Measurements from ENCODE around the gene RNF121. TPM values are rescaled to one million over a fixed set of nuclear protein-coding genes. Genes with fewer than 3 reads are reported as not detected.

Gene RNF121
- total and polyA plus RNA-seq, 2 of the 4 experiments (the other 2 are of a cell fraction), result 43.4 to 88.7 TPM

DNA sequence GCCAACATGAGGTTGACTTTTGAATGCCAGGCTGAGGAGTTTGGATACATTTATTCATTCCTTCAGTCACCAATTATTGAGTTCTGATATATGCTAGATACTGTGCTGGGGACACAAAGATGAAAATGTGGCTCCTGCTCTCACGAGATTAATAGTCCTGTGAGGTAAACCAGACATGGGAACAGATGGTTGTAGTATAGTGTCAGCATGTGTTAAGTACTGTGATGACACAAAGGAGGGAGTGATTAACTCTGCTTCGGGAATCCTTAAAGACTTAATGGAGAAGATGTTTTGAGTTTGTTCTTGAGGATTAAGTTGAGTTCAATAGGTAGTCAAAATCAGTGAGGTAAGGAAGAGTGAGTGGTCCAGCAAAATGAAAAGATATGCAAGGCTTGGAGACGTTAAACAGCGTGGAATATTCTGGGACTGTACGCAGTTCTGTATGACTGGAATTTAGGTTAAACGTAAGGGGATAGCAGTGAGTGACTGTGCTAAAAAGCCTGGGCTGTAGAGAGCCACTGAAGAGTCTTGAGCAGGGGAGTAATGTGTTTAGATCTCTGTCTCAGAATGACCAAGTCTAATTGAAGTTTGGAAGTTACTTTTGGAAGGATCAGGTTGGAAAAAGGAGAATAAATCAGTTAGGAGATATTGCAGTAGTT is 11.8 kb downstream of the RNF121 start:
- Histone ChIP-seq H3K9me3 (ENCODE audit: control insufficient read depth, insufficient read depth, low read length) (no peaks in the 10 kb centered on the region), H3K27me3 (ENCODE audit: control insufficient read depth, insufficient read depth, low read length) (no peaks in the 10 kb centered on the region), H3K4me3 (ENCODE audit: insufficient read depth, low read depth, low read length) (no peak overlapping the region), H3K23ac (ENCODE audit: low read depth, low read length) (no peak overlapping the region), H2AK9ac (replicated peaks; ENCODE audit: low read depth, low read length, poor library complexity) (no peak overlapping the region), H3K9ac (ENCODE audit: low read depth, low read length) (no peak overlapping the region), H2BK5ac (ENCODE audit: low read depth, low read length, poor library complexity, severe bottlenecking) (no peak overlapping the region), H2BK20ac (ENCODE audit: low read depth, low read length) (no peak overlapping the region), H4K20me1 (ENCODE audit: insufficient read depth, low read length) (peaks cover 42% of the 10 kb centered on the region; the same call in 1 of the 2 replicates), H3K56ac (ENCODE audit: extremely low read depth, insufficient read depth, low read length) (no peak overlapping the region), H4K5ac (ENCODE audit: low read depth, low read length) (no peak overlapping the region), H3K79me1 (ENCODE audit: low read depth in 1 of 2, low read length in 2 of 2) (peaks cover 42 to 65% of the 10 kb centered on the region in 2 experiments), H3K4me2 (ENCODE audit: low read depth, low read length) (no peak overlapping the region), H2AFZ (replicated peaks; ENCODE audit: low read length, poor library complexity) (no peak overlapping the region), H3K9me1 (ENCODE audit: insufficient read depth, low read length) (peaks cover 5% of the 10 kb centered on the region), H3K27ac (ENCODE audit: insufficient read depth, low read length) (no peak overlapping the region), H3K36me3 (ENCODE audit: control insufficient read depth, insufficient read depth, low read length) (no peaks in the 10 kb centered on the region), H3K4me1 (ENCODE audit: control insufficient read depth, insufficient read depth, low read length) (peaks cover 2% of the 10 kb centered on the region), H2BK15ac (ENCODE audit: low read depth, low read length) (no peak overlapping the region), H3K18ac (ENCODE audit: low read depth, low read length) (no peak overlapping the region), H3K14ac (replicated peaks; ENCODE audit: low read depth, low read length) (no peak overlapping the region), H3K4ac (ENCODE audit: low read depth, low read length) (no peak overlapping the region), H2BK120ac (ENCODE audit: low read depth, low read length) (no peak overlapping the region), H2AK5ac (ENCODE audit: low read depth, low read length) (no peak overlapping the region), H4K8ac (ENCODE audit: low read depth in 2 of 2, low read length in 2 of 2) (no peak overlapping the region), H4K91ac (ENCODE audit: insufficient read depth, low read depth, low read length) (no peak overlapping the region)
- in situ Hi-C loops (cut with MboI; ENCODE audit: low sequenced_read_pairs) (no loop called here), intact Hi-C loops (cut with micrococcal nuclease) (no loop called here), dilution Hi-C loops (cut with HindIII; ENCODE audit: low sequenced_read_pairs, unreplicated experiment) (no loop called here)
- BruUV-seq (replicated peaks), result no TSS peak
- POLR2A ChIA-PET (ENCODE audit: unreplicated experiment), result no interaction called here
- ATAC-seq (ENCODE audit: low read depth), result no peak
- TF ChIP-seq MAFK (IDR thresholded peaks at IDR 0.05; ENCODE audit: low read depth, low read length) (no peak), RAD21 (IDR thresholded peaks at IDR 0.05; ENCODE audit: low read length) (no peak), MAZ (IDR thresholded peaks at IDR 0.05; ENCODE audit: borderline replicate concordance, low read depth, low read length) (no peak), SMC3 (IDR thresholded peaks at IDR 0.05; ENCODE audit: low read depth, low read length) (no peak), RCOR1 (IDR thresholded peaks at IDR 0.05; ENCODE audit: insufficient replicate concordance, low read length) (no peak), POLR2A (IDR thresholded peaks at IDR 0.05; ENCODE audit: low read depth, low read length) (no peak), RFX5 (IDR thresholded peaks at IDR 0.05; ENCODE audit: low read depth, low read length) (no peak), BHLHE40 (IDR thresholded peaks at IDR 0.05; ENCODE audit: low read depth, low read length) (no peak), CHD1 (IDR thresholded peaks at IDR 0.05; ENCODE audit: low read depth, low read length) (no peak), CEBPB (IDR thresholded peaks at IDR 0.05; ENCODE audit: low read depth, low read length) (no peak), FOS (IDR thresholded peaks at IDR 0.05; ENCODE audit: low read depth, low read length) (no peak), MXI1 (IDR thresholded peaks at IDR 0.05; ENCODE audit: borderline replicate concordance, low read depth, low read length) (no peak), NFE2L2 (IDR thresholded peaks at IDR 0.05; ENCODE audit: low read depth, low read length) (no peak)
- TF ChIP-seq, protein P1, sequence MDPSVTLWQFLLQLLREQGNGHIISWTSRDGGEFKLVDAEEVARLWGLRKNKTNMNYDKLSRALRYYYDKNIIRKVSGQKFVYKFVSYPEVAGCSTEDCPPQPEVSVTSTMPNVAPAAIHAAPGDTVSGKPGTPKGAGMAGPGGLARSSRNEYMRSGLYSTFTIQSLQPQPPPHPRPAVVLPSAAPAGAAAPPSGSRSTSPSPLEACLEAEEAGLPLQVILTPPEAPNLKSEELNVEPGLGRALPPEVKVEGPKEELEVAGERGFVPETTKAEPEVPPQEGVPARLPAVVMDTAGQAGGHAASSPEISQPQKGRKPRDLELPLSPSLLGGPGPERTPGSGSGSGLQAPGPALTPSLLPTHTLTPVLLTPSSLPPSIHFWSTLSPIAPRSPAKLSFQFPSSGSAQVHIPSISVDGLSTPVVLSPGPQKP (IDR thresholded peaks at IDR 0.05; ENCODE audit: borderline replicate concordance, low read depth, low read length), result no peak
- TF ChIP-seq, protein P2, sequence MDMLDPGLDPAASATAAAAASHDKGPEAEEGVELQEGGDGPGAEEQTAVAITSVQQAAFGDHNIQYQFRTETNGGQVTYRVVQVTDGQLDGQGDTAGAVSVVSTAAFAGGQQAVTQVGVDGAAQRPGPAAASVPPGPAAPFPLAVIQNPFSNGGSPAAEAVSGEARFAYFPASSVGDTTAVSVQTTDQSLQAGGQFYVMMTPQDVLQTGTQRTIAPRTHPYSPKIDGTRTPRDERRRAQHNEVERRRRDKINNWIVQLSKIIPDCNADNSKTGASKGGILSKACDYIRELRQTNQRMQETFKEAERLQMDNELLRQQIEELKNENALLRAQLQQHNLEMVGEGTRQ (IDR thresholded peaks at IDR 0.05; ENCODE audit: low read depth, low read length), result no peak
- TF ChIP-seq, protein P3, sequence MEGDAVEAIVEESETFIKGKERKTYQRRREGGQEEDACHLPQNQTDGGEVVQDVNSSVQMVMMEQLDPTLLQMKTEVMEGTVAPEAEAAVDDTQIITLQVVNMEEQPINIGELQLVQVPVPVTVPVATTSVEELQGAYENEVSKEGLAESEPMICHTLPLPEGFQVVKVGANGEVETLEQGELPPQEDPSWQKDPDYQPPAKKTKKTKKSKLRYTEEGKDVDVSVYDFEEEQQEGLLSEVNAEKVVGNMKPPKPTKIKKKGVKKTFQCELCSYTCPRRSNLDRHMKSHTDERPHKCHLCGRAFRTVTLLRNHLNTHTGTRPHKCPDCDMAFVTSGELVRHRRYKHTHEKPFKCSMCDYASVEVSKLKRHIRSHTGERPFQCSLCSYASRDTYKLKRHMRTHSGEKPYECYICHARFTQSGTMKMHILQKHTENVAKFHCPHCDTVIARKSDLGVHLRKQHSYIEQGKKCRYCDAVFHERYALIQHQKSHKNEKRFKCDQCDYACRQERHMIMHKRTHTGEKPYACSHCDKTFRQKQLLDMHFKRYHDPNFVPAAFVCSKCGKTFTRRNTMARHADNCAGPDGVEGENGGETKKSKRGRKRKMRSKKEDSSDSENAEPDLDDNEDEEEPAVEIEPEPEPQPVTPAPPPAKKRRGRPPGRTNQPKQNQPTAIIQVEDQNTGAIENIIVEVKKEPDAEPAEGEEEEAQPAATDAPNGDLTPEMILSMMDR (conservative IDR thresholded peaks at IDR 0.05; ENCODE audit: low read depth, low read length), result no peak
- CTCF ChIA-PET, result no interaction called here
- DNase-seq, result no peak
- 80% methylated on average over 6 of the region's 6 CpGs; no CpG with 5 or more reads in 1 of the 2 experiments for WGBS, 2 experiments (ENCODE audit: extremely low coverage in 2 of 2, insufficient read length in 1 of 2)
